Measurements from ENCODE around the gene FGF6. TPM values are rescaled to one million over a fixed set of nuclear protein-coding genes. Genes with fewer than 3 reads are reported as not detected.
"Not testable (repeated sequence)": the region's sequence is repeated elsewhere in the genome, so short reads cannot be mapped to it uniquely, and the experiment has no call there.

FGF6 gene
- polyA plus RNA-seq (ENCODE audit: insufficient read depth in 1 of 5, insufficient read length in 5 of 5, low replicate concordance in 1 of 5): under 1 TPM in 1 of 5 donors, not detected in 4; 0.95 TPM
- long read RNA-seq, donor 1: 0 reads
- long read RNA-seq, donor 2: 0 reads
- long read RNA-seq, donor 3: 0 reads
- long read RNA-seq, donor 4: 0 reads
- long read RNA-seq, donor 5: 0 reads
- long read RNA-seq, donor 6: 0 reads
- long read RNA-seq, donor 7: 0 reads
- long read RNA-seq, donor 8: 0 reads

- no peak for DNase-seq
These were observed at the start of gene FGF6 for GRCh38 chr12:4445156-4446101. TSS of gene FGF6 (minus strand) at chr12:4445815. CDS start at chr12:4445570, 245 bp downstream.

- no peak for DNase-seq
These were observed 45.4 kb upstream of the FGF6 start for GRCh38 chr12:4490973-4491372.

- no peak for DNase-seq
These were observed 43.9 kb upstream of the FGF6 start for GRCh38 chr12:4489556-4489955.

- no peak for DNase-seq
These were observed 41.4 kb upstream of the FGF6 start for GRCh38 chr12:4486980-4487379.

- no peak for DNase-seq
These were observed 40.6 kb upstream of the FGF6 start for GRCh38 chr12:4486049-4486699.

GRCh38 chr12:4483885-4484823, 38.5 kb upstream of the FGF6 start:
- no peak for DNase-seq

- no peak for DNase-seq
These were observed 37.3 kb upstream of the FGF6 start for GRCh38 chr12:4482936-4483335.

GRCh38 chr12:4478933-4479332, 33.3 kb upstream of the FGF6 start:
- no peak for DNase-seq

- DNase-seq: no peak
These were observed 31.5 kb upstream of the FGF6 start for GRCh38 chr12:4477129-4477528.

- DNase-seq: no peak
These were observed 26.4 kb upstream of the FGF6 start for GRCh38 chr12:4472046-4472445.

GRCh38 chr12:4471256-4471655, 25.6 kb upstream of the FGF6 start:
- DNase-seq: no peak

GRCh38 chr12:4468994-4469393, 23.4 kb upstream of the FGF6 start:
- no peak for DNase-seq

- no peak for DNase-seq
These were observed 15.1 kb upstream of the FGF6 start for GRCh38 chr12:4460761-4461160.

- not testable (repeated sequence) for DNase-seq
These were observed 10.2 kb upstream of the FGF6 start for GRCh38 chr12:4455849-4456248.

- DNase-seq: no peak
These were observed 8.8 kb upstream of the FGF6 start for GRCh38 chr12:4454315-4454860.

- no peak for DNase-seq
These were observed 6.1 kb upstream of the FGF6 start for GRCh38 chr12:4451694-4452093.

- no peak for DNase-seq
These were observed 5.0 kb upstream of the FGF6 start for GRCh38 chr12:4450551-4451112.

GRCh38 chr12:4449851-4450221, 4.2 kb upstream of the FGF6 start:
- DNase-seq: no peak

- DNase-seq: no peak
These were observed 3.6 kb upstream of the FGF6 start for GRCh38 chr12:4448943-4449850.
